Astrocyte (in vitro differentiated cells and primary cell): ENCODE results near the gene STX12. TPM values are rescaled to one million over a fixed set of nuclear protein-coding genes. Genes with fewer than 3 reads are reported as not detected.
"Not testable (repeated sequence)": the region's sequence is repeated elsewhere in the genome, so short reads cannot be mapped to it uniquely, and the experiment has no call there.

Source experiments
- DNase-seq: peaks from one replicate; pipeline ENCODE4 v3.0.0-alpha.2; 2010; ENCODE audit warnings: low read depth
- FAIRE-seq: peaks from 2 replicates; lab custom pipeline; 2011; peaks lifted over from hg19 to GRCh38; lab: Jason Lieb, UNC
- H2AFZ ChIP-seq: 2 replicates; pipeline ENCODE4 v1.6.0; 2012; ENCODE audit warnings: low read depth, low read length, inconsistent platforms
- H3K27ac ChIP-seq: 2 replicates; pipeline ENCODE4 v1.5.1; 2011; ENCODE audit warnings: low read depth, low read length, inconsistent platforms
- H3K27me3 ChIP-seq: 2 replicates; pipeline ENCODE4 v1.6.0; 2011; ENCODE audit warnings: low read length, inconsistent platforms; ENCODE audit not compliant: insufficient read depth
- H3K36me3 ChIP-seq: 2 replicates; pipeline ENCODE4 v1.5.1; 2011; ENCODE audit warnings: low read length, inconsistent platforms; ENCODE audit not compliant: insufficient read depth
- H3K4me1 ChIP-seq: 2 replicates; pipeline ENCODE4 v1.5.1; 2011; ENCODE audit warnings: low read length, inconsistent platforms; ENCODE audit not compliant: insufficient read depth
- H3K4me2 ChIP-seq: 2 replicates; pipeline ENCODE4 v1.6.0; 2012; ENCODE audit warnings: low read length, inconsistent platforms
- H3K4me3 ChIP-seq: 2 replicates; pipeline ENCODE4 v1.5.1; 2011; ENCODE audit warnings: low read depth, mild to moderate bottlenecking, low read length, inconsistent platforms; ENCODE audit not compliant: insufficient read depth
- H3K79me2 ChIP-seq: 2 replicates; pipeline ENCODE4 v1.6.0; 2012; ENCODE audit warnings: mild to moderate bottlenecking, low read length, inconsistent platforms; ENCODE audit not compliant: insufficient read depth
- H3K9ac ChIP-seq: 2 replicates; pipeline ENCODE4 v1.6.0; 2012; ENCODE audit warnings: mild to moderate bottlenecking, low read length, inconsistent platforms
- H3K9me3 ChIP-seq: 2 replicates; pipeline ENCODE4 v1.5.1; 2012; ENCODE audit warnings: low read depth, mild to moderate bottlenecking, low read length, inconsistent platforms; ENCODE audit not compliant: insufficient read depth
- H4K20me1 ChIP-seq: 2 replicates; pipeline ENCODE4 v1.6.0; 2012; ENCODE audit warnings: low read length, inconsistent platforms; ENCODE audit not compliant: insufficient read depth
- H3K27ac Mint-ChIP-seq: one replicate; pipeline ENCODE4 v1.8.0; 2021; ENCODE audit warnings: mild to moderate bottlenecking, mixed read lengths; ENCODE audit not compliant: unreplicated experiment
- H3K27me3 Mint-ChIP-seq: one replicate; pipeline ENCODE4 v1.8.0; 2021; ENCODE audit warnings: low read depth, mixed read lengths; ENCODE audit not compliant: unreplicated experiment
- H3K36me3 Mint-ChIP-seq: one replicate; pipeline ENCODE4 v1.8.0; 2021; ENCODE audit warnings: low read depth, mixed read lengths; ENCODE audit not compliant: unreplicated experiment
- H3K4me1 Mint-ChIP-seq: one replicate; pipeline ENCODE4 v1.8.0; 2021; ENCODE audit warnings: low read depth, mixed read lengths; ENCODE audit not compliant: unreplicated experiment
- H3K4me3 Mint-ChIP-seq: one replicate; pipeline ENCODE4 v1.8.0; 2021; ENCODE audit warnings: mild to moderate bottlenecking, moderate library complexity, mixed read lengths; ENCODE audit not compliant: unreplicated experiment
- H3K9me3 Mint-ChIP-seq: one replicate; pipeline ENCODE4 v1.8.0; 2021; ENCODE audit warnings: mild to moderate bottlenecking, mixed read lengths; ENCODE audit not compliant: unreplicated experiment
- CTCF ChIP-seq: IDR thresholded peaks from 2 replicates; pipeline ENCODE4 v1.5.1; 2011; ENCODE audit warnings: low read depth, mild to moderate bottlenecking, inconsistent platforms, low read length, moderate library complexity; ENCODE audit not compliant: insufficient read depth
- EZH2 ChIP-seq: IDR thresholded peaks from 2 replicates; pipeline ENCODE4 v1.6.1; 2012; ENCODE audit warnings: mild to moderate bottlenecking, low read length, inconsistent platforms; ENCODE audit not compliant: insufficient read depth
- total RNA-seq: library from RNA; stranded (reverse); gene quantifications from 2 replicates; pipeline ENCODE4 v1.2.1, GENCODE V29; 2021

The STX12 gene
- total RNA-seq, 1 donor from 2014 or later, result 62.1 TPM

GRCh38 chr1:27774654-27775053 is 1.6 kb downstream of the STX12 start:
- Mint-ChIP-seq H3K36me3 (peaks cover 7% of the 10 kb centered on the region), H3K27ac (no peak overlapping the region), H3K27me3 (no peaks in the 10 kb centered on the region), H3K4me3 (peak overlapping the region; percentile 94), H3K9me3 (no peaks in the 10 kb centered on the region), H3K4me1 (peaks cover 21% of the 10 kb centered on the region)
- Histone ChIP-seq H3K4me2 (peak overlapping the region; percentile 96), H3K36me3 (peaks cover 6% of the 10 kb centered on the region), H3K4me1 (peaks cover 9% of the 10 kb centered on the region), H3K4me3 (peak overlapping the region; percentile 89), H3K27ac (no peak overlapping the region), H4K20me1 (peaks cover 44% of the 10 kb centered on the region), H3K27me3 (no peaks in the 10 kb centered on the region), H3K9me3 (no peaks in the 10 kb centered on the region), H3K79me2 (peaks cover 64% of the 10 kb centered on the region), H2AFZ (no peak overlapping the region), H3K9ac (no peak overlapping the region)
- FAIRE-seq (no peak), DNase-seq (no peak)
- no peak for TF ChIP-seq CTCF
- no peak for TF ChIP-seq EZH2

- H3K27ac Mint-ChIP-seq, H3K27me3 ChIP-seq, H2AFZ ChIP-seq, H3K4me3 ChIP-seq, DNase-seq, H3K4me1 ChIP-seq, H3K27ac ChIP-seq, H3K27me3 Mint-ChIP-seq, H3K9ac ChIP-seq, H3K9me3 ChIP-seq, H3K36me3 ChIP-seq, H3K4me2 ChIP-seq, H3K36me3 Mint-ChIP-seq, FAIRE-seq, H3K9me3 Mint-ChIP-seq: not testable (repeated sequence)
- Mint-ChIP-seq H3K4me3 (peak overlapping the region; percentile 2), H3K4me1 (peaks cover 21% of the 10 kb centered on the region)
- H4K20me1 ChIP-seq, result peaks cover 48% of the 10 kb centered on the region
- peaks cover 68% of the 10 kb centered on the region for H3K79me2 ChIP-seq
Observed at GRCh38 chr1:27775336-27775735, 2.3 kb downstream of the STX12 start.

- not testable (repeated sequence) for H2AFZ ChIP-seq, H3K27me3 Mint-ChIP-seq, H3K27ac ChIP-seq, H3K4me2 ChIP-seq, H3K27me3 ChIP-seq, H3K27ac Mint-ChIP-seq, H3K36me3 ChIP-seq, H3K9ac ChIP-seq, H3K9me3 ChIP-seq, H3K4me1 ChIP-seq, H3K36me3 Mint-ChIP-seq, H3K4me3 ChIP-seq, H3K9me3 Mint-ChIP-seq, FAIRE-seq, H3K4me3 Mint-ChIP-seq, DNase-seq
- H3K79me2 ChIP-seq, result peaks cover 70% of the 10 kb centered on the region
- peaks cover 53% of the 10 kb centered on the region for H4K20me1 ChIP-seq
- peaks cover 21% of the 10 kb centered on the region for H3K4me1 Mint-ChIP-seq
Observed at GRCh38 chr1:27776276-27776675, 3.3 kb downstream of the STX12 start.

GRCh38 chr1:27778056-27778455 is 5.0 kb downstream of the STX12 start:
- H3K9me3 ChIP-seq, result no peaks in the 10 kb centered on the region
- Mint-ChIP-seq H3K36me3 (peaks cover 9% of the 10 kb centered on the region), H3K27me3 (no peaks in the 10 kb centered on the region), H3K4me1 (peaks cover 16% of the 10 kb centered on the region), H3K9me3 (no peaks in the 10 kb centered on the region), H3K27ac (no peak overlapping the region), H3K4me3 (no peak overlapping the region)
- FAIRE-seq, result no peak
- peaks cover 67% of the 10 kb centered on the region for H4K20me1 ChIP-seq
- H3K36me3 ChIP-seq, result peaks cover 6% of the 10 kb centered on the region
- DNase-seq, result no peak
- no peak overlapping the region for H3K27ac ChIP-seq
- no peak overlapping the region for H3K4me2 ChIP-seq
- H3K79me2 ChIP-seq, result peaks cover 88% of the 10 kb centered on the region
- H3K9ac ChIP-seq, result no peak overlapping the region
- H3K27me3 ChIP-seq, result no peaks in the 10 kb centered on the region
- H3K4me1 ChIP-seq, result peaks cover 9% of the 10 kb centered on the region
- H2AFZ ChIP-seq, result no peak overlapping the region
- no peak overlapping the region for H3K4me3 ChIP-seq
- TF ChIP-seq EZH2 (no peak), CTCF (no peak)
